Effector CD8-positive, alpha-beta T cell (primary cell): ENCODE measurements around the gene PSMC1.
"Not testable (repeated sequence)": the region's sequence is repeated elsewhere in the genome, so short reads cannot be mapped to it uniquely, and the experiment has no call there.

Experiments
- DNase-seq: peaks from one replicate; lab custom pipeline; 2025; lab: John Stamatoyannopoulos, UW
- total RNA-seq, 4 experiments: gene quantifications; one replicate each; lab custom pipeline; 2026; lab: John Stamatoyannopoulos, UW

The PSMC1 gene
- total RNA-seq: 49.7 to 91.7 (median 57.7) reads per million in 4 experiments

DNA sequence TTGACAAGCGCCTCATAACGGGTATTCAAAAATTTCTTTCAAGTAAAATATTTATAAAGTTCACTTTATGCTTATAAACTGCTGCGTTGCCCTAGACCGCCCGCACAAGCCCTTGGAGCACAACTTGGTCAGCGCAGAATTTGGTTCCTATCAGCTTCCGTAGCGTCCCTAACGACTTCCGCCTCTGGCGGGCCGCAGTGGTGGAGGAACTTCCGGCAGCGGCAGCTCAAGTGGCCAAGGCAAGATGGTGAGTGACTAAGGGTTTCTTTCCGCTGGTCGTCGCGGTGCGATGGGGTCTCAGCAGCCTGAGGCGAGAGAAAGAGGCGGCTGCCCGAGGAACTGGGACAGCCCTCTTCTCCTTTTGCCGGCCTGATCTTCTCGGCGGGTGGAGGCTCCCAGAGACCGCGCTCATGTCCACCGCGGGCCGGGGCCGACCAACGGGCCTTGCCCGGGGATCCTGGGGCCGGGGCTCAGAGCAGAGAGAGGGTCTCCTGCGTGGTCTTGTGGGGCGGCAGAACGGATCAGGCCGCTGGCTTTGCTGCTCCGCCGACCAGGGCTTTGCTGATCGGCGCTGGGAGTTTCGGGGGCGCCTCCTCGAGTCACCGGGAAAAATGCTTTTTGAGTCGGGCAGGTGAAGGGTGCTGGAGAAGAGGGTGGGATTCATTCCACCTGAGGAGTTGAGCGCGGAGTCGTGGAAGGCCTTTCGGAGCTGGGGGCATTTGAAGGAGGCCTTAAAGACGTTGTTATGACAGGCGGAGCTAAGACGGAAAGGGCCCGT lies at the start of gene PSMC1:
Gene PSMC1, plus strand, starts transcription at position 200 of the 778 bp plus-strand sequence. Its CDS starts 45 bp downstream, at position 245.
- DNase-seq: peak; percentile 66

DNA sequence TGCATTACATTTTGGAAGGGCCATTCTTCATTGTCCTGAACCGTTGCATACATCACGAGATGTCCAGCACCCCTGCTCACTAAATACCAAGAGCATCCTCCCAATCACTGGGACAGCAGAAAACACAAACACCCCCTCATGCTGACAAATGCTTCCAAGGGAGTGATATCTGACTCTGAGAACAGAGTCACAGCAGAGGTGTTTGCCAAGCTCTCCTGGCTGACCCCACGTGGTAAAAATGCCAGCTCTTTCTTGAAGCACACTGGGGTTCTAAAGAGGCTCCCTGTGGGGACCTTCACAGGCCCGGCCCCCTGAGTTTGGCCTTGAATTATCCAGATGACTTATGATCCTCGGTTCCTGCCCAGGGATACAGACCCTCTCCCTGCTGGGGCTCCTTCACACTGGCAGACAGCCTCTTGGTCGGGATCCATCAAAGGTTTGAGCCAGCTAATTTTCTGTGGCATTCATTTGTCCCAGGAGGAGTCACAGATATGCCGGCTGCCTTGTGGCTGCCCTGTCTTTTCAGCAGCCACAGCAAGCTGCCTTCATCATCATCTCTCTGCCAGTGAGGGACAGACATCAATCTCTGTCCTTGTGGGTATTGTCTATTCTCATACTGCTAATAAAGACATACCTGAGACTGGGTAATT lies 43.1 kb upstream of the PSMC1 start:
- no peak for DNase-seq

DNA sequence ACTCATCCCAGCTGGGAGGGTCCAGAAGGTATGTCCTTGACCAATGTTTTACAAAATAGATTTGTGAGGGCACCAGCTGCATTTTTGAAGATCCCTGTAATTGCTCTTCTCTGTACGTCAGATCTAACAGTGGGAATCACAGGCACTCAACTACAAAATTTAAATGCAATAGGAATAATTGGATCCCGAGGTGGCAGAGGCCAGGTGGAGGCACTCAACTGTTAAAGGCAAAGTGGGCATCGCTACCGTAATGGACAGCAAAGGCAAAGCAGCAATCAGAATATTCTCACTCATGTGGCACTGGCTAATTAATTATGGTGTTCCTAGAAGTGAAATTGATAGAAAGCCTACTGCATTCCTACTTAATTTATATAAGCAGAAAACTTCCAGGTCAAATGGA lies 27.9 kb upstream of the PSMC1 start:
- no peak for DNase-seq

DNA sequence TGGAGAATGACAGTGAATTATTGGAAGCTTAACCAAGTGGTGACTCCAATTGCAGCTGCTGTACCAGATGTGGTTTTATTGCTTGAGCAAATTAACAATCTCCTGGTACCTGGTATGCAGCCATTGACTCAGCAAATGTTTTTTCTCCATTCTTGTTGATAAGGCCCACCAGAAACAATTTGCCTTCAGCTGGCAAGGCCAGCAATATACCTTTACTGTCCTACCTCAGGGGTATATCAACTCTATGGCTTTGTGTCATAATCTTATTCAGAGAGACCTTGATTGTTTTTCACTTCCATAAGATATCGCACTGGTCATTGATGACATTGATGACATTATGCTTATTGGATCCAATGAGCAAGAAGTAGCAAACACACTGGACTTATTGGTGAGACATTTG lies 26.4 kb upstream of the PSMC1 start:
- DNase-seq: not testable (repeated sequence)

DNA sequence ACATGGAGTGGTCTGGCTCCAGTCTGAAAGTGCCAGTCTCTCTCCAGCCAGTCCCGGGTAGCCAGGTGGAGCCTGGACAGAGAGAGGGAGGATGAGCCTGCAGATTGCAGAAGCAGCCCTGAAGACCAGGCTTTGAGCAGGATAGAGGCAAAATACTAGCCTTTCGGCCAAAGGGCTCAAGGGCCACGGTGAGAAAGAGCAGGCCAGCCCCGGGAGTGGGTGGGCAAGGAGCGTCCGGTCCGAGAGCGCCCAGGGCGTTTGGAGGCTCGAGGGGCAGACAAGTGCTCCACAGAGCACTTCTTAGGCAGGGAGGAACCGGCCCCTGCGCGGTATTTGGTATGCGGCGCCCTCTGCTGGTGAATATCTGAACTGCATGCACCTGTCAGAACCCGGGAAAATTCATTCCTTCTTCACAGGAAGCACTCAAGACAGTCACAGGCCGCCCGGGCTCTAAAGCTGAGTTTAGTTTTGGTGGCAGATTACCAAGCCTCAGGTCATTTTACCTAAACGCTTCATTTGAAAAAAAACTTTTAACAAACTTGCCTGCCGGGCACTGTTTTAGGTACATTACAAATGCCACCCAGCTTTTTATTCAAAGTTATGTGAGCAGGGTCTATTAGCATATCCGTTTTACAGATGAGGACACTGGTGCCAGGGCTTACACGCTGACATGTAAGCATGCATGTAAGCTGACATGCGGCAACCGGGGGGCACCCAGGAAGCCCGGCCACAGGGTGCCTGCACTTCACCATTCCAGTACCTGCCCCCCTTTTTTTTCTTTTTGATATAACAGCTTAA lies 21.0 kb upstream of the PSMC1 start:
- peak; percentile 33 for DNase-seq

DNA sequence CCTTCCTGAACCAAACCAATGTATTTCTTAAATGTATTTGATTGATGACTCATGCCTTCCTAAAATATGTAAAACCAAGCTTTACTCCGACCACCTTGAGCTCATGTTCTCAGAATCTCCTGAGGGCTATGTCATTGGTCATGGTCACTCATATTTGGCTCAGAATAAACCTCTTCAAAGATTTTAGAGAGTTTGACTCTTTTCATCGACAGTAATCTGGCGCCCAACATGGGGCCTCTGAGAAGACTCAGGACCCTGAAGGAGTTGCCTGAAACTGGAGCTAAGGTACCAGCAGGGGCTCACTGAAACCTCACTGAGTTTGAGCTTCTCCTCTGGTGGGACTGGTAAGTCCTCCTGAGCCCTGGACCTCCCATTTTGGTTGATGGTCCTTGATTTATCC lies 17.2 kb upstream of the PSMC1 start:
- DNase-seq: no peak

DNA sequence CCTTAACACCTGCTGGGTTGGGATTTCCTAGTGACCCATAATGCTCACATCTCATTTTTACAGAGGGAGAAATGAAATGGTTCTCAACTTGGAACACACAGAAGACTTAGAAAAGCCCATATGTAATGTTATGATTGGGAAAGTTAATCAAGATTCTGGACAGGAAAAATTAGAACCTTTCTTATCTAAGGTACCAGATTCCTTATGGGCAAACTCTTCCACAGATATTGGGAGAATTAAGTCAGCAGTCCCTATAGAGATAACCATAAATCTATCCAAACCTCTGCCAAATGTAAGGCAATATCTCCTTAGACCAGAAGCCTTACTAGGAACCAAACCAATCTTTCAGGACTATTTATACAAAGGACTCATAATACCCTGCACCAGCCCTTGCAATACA lies 13.9 kb upstream of the PSMC1 start:
- DNase-seq: no peak

DNA sequence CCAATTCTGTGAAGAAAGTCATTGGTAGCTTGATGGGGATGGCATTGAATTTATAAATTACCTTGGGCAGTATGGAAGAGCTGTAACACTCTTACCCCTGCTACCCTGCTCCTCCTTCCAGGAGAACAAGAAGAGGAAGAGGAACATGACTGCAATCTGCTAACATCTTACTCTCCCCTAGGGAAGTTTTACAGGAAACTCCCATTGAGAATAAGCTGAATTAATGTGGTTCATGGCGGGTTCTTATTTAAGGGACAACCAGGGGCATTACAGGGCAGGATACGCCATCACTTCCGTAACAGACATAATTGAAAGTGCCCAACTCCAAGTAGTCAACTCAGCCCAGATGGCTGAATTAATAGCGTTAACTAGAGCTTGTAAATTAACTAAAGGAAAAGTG lies 9.4 kb upstream of the PSMC1 start:
- DNase-seq: no peak

DNA sequence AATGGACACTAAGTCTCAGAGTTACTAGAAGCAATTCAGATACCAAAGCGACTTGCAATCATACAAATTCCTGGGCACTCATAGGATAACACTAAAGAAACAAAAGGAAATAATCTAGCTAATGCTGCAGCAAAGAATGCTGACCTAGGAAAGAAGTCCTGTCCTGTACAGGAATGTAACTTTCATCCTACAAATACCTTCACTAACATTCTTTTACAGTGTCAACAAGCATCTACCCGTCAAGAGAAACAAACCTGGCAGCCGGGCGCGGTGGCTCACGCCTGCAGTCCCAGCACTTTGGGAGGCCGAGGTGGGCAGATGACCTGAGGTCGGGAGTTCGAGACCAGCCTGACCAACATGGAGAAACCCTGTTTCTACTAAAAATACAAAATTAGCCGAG lies 8.9 kb upstream of the PSMC1 start:
- DNase-seq: not testable (repeated sequence)

DNA sequence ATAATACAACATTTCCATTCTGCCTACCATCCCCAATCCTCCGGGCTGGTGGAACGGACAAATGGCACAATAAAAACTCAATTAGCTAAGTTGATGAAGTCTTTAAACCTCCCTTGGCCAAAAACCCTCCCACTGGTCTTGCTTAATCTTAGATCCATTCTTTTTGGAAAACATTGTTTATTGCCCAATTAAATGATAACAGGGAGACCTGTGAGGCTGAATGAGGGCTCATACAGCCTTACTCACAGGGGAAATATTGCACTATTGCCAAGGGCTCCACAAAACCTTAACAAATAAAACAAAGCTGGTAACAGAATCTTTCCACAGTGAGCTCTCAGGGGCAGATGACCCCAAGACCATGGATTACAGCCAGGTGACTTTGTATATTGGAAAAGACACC lies 7.8 kb upstream of the PSMC1 start:
- no peak for DNase-seq

DNA sequence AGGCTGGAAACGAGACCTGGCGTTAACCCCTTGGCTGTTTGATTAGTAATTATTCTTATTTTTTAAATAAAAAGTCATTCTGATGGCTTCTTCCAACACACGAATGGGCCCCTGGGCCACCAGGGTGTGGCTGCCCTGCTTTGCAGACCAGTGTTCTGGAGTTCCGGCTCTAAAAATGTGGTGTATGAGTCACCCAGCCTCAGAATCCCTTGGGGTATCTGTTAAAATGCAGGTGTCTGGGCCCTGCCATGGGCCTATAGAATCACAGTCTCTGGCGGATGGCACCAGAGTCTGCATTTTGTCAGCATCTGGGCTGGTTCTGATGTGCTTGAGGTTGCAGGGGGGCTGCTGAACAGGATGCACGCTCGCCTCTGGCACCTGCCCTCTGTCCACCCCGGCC lies 2.5 kb upstream of the PSMC1 start:
- no peak for DNase-seq

DNA sequence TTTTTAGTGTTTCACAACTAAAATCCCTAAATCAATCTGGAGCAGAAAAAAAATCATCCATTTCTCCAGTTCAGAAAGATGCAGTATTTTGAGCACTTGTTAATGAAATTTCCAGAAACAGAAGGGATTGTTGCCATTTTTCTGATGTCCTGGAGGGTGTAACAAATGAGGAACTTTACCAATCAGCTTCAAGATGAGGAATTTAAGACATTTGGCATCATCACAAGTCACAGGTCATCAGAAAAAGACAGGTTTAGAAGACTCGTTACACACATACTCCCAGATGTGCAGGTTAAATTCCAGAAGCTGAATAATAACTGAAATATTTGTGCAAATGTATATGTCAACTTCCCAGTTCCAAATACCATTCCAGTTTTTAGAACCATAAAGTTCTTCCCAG lies 482 bp upstream of the PSMC1 start:
- no peak for DNase-seq

DNA sequence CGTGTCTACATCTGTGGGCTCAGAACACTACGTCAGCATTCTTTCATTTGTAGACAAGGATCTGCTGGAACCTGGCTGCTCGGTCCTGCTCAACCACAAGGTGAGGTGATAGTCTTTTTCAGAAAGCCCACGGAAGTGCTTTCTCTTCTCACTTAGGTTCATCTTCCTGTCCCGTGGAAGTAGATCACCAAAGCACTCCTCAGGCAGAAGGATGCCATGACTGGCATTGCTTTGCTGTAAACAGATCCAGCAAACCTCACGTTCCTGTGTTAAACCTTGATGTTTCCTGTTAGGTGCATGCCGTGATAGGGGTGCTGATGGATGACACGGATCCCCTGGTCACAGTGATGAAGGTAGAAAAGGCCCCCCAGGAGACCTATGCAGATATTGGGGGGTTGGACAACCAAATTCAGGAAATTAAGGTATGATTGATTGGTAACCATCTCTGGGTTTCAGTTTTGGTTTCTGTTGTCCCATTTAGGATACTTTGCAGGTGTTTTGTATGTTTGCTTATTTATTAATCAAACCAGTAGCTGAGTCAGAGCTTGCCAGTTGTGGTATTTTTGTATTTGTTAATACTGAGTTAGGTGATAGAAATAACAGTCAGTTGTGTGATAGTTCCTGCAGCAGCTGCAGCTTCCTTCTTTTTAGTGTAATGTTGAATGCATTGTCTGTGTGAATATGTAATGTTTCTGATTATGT lies 7.5 kb downstream of the PSMC1 start:
- DNase-seq: no peak

DNA sequence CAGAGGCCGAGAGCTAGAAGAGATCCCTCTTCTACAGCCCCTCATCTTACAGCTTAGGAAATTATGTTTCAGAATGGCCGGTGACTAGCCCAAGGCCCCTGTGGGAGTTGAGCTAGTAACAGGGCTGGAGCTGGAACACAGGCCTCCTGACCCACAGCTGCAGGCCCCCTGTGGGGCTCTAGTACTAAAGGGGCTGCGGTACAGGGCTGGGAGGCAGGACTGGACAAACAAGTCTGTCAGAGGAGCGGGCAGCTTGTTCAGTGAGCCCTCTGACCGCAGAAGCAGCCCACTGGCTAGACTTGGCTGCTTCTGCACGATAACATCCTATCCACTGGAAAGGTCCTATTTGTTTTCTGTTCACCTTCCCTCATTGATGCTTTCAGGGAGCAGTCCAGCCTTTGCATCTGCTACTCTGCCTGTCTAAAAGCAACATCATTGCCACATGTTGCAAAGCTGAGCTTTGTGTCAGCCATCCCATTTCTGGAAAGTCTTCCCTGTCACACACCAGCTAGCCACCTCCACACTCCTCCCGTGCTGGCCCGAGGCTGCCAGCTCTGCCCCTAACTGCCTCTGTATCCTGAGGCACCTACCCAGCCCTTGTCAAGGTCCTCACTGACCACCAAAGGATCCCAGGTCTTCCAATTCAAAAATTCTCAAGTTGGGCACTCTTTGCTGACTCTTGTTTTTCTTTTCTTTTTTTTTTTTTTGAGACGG lies 10.2 kb downstream of the PSMC1 start:
- no peak for DNase-seq

DNA sequence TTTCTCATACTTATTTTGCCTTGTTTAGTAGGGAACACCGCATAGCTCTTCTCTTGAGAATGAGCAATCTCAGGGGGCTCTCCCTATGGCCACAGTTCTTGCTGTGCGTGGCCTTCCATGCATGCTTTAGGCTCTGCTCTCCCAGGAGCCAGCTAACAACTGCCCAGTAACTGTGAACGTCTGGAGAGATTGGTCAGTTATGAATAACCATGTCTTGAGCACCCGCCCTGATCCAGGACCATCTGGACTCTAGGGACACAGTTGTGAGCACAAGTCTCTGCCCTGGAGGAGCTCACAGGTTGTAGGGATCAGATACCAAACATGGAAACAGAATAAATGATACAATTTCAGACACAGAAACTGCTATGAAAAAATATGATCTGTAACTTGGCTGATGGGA lies 12.1 kb downstream of the PSMC1 start:
- no peak for DNase-seq

DNA sequence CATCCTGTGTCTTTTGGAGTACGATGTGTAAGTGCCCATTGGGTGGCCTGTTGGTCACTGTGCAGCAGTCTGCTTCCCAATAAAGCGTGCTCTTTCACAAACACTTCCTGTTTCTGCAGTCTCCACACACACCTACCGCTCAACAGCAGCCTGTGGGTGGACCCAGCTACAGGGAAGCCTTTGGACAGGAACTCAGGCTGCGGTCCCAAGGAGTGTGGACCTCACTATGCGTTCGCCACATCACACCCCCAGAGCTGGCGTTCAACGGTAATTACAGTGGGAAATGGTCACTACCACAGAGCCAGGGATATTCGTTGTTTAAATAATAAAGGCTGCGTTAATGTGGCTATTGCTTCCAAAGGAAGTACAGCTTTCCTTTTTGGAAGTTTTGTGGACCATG lies 16.2 kb downstream of the PSMC1 start:
- DNase-seq: no peak

DNA sequence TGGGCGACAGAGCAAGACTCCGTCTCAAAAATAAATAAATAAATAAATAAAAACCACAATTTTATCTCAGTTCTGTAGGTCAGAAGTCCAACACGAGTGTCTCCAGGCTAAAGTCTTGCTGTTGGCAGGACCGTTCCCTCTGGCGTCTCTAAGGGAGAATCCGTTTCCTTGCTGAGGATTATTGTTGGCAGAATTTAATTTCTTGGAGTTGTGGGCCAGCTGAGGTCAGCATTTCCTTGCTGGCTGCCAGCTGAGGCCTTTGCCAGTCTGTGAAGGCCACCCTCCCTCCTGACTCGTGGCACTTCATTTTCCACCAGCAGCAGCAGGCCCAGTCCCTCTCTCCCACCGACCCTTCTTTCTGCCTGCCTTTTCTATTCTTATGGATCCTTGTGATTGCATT lies 17.2 kb downstream of the PSMC1 start:
- no peak for DNase-seq

DNA sequence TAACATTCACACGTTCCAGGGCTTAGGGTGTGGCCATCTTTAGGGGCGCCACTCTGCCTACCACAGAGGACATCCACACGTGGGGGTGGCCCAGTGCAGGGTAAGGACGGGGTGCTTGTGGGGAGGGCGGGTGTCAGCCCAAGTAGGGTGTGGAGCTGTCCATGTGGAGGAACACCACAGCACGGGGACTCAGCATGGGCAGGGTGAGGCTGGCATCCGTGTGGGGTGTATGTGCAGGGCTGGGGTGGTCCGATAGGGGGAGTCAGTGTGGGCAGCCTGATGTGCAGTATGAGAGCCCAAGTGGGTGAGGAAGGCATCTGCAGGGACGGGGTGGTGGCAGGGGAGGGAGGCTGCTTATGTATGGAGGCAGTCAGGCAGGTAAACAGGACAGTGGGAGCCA lies 17.7 kb downstream of the PSMC1 start:
- no peak for DNase-seq

DNA sequence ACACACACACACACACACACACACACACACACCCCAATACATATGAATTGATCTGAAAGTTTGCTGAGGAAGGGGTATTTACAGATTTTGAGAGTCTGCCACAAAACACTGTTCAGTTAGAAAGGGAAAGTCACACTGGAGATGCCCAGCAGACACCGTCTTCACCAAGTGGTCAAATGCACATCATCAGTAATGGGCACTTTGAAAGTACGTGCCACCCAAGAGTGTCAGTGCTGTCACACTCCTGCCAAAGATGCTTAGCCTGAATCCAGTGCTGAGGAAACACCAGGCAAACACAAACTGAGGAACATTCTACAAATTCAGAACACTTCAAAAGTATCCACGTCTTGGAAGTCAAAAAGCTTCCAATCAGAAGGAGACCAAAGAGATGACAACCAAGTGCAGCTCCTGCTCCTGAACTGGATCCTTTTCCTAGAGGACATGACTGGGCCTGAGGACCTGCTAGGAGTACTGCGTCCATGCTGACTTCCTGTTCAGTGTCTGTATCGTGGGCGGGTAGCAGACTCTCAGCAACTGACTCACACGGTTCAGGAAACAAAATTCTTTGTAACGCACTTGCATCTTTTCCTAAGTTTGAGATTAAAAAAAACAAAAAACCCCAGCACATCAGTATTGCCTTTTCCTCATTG lies 18.6 kb downstream of the PSMC1 start:
- no peak for DNase-seq

DNA sequence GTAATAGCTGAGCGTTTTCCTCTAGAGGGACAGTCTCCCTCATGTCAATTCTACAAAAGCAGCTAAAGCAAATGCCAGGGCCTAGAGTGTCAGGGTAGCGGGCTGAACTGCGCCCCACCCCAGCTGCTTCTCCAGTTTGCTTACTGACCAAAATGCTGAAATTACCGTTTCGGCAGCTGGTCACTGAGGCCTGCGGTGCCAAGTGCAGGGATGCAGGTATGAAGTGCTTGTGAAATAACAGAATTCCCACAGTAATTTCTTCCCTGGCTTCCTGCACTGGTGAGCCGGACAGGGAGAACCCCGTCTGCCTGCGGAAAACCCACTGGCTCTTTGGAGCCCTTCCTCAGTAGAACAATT lies 19.1 kb downstream of the PSMC1 start:
- no peak for DNase-seq

DNA sequence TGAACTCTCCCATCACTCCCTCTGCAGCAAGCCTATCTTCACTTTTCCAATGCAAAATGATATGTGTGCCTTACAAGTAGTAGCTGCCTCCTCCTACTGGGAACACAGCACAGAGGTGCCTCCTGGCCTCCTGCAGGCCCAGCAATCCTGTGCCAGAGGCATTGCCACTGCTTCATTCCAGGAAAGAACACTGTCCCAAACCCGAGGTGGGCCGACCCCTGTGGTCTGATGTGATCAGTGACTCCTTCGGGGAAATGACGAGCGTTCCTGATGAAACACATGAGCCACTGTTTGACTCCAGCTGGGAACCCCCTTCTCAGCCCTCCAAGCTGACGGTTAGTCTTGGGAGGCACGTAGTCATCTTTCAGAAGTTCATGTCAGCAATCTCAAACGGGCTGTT lies 19.5 kb downstream of the PSMC1 start:
- no peak for DNase-seq
